ENCODE measurements around the gene SLC45A2. TPM values are rescaled to one million over a fixed set of nuclear protein-coding genes. Genes with fewer than 3 reads are reported as not detected.

The SLC45A2 gene
- total RNA-seq, 1 experiment from 2014 or later, result not detected

DNA sequence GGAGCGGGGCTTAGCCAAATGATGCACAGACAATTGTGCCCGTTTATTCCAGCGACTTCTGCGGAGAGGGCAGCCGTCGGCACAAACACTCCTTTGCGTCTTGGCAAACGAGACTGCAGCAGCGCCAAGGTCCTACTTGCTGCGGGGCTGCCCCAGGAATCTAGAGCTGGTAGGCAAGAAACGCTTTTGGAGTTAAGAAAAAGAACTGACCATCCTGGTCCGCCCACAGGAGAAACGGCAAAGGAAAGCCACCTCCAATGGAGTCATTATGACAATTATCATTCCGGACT, 46.0 kb downstream of the SLC45A2 start:
- H3K79me1 ChIP-seq (ENCODE audit: insufficient read depth, low read depth, low read length, poor library complexity, severe bottlenecking), result no peaks in the 10 kb centered on the region
- no peaks in the 10 kb centered on the region for H3K9me3 Mint-ChIP-seq

More for the DNA sequence above, 46.0 kb downstream of the SLC45A2 start:
- H3K27ac Mint-ChIP-seq, result no peak overlapping the region
- H2BK15ac ChIP-seq (ENCODE audit: low read depth, low read length), result no peak overlapping the region
- peaks cover 10% of the 10 kb centered on the region for H3K23me2 ChIP-seq (ENCODE audit: insufficient read length, low read depth, low read length, poor library complexity, severe bottlenecking)
- H4K8ac ChIP-seq (replicated peaks; ENCODE audit: insufficient read length, low read depth, low read length), result no peak overlapping the region
- no peak overlapping the region for H3T11ph ChIP-seq (ENCODE audit: low read length)
- H4K91ac ChIP-seq (ENCODE audit: insufficient read length, low read depth, low read length), result no peak overlapping the region
- H3K18ac ChIP-seq (ENCODE audit: insufficient read length, low read depth, low read length), result no peak overlapping the region
- WGBS (ENCODE audit: extremely low coverage, insufficient read length, low lambda C conversion rate), result no CpG with 5 or more reads among the region's 14 CpGs
- peak overlapping the region in 1 of 2 experiments; percentile 49; a peak in 1 of 5 replicates for H3K4me3 Mint-ChIP-seq
- no peak overlapping the region for H3K27ac ChIP-seq (ENCODE audit: insufficient read length, low read depth, low read length)
- H3K4ac ChIP-seq (ENCODE audit: low read depth, low read length), result no peak overlapping the region
- DNase-seq, result no peak
- H2BK12ac ChIP-seq (ENCODE audit: insufficient read length, low read depth, low read length), result no peak overlapping the region
- peaks cover 11% of the 10 kb centered on the region; the same call in 1 of the 2 replicates for H3K27me3 ChIP-seq (ENCODE audit: insufficient read depth, low read length)
- no peaks in the 10 kb centered on the region for H3K36me3 Mint-ChIP-seq (ENCODE audit: insufficient read depth in 1 of 3, low read depth in 3 of 3)
- no peak overlapping the region for H4K5ac ChIP-seq (ENCODE audit: insufficient read length, low read depth, low read length)
- H3K27me3 Mint-ChIP-seq (ENCODE audit: low read depth), result peaks cover 38% of the 10 kb centered on the region
- H2BK20ac ChIP-seq (ENCODE audit: low read depth, low read length, poor library complexity, severe bottlenecking), result no peak overlapping the region
- H3K9me3 ChIP-seq (ENCODE audit: control insufficient read depth, low read depth, low read length), result no peaks in the 10 kb centered on the region
- H3K14ac ChIP-seq (ENCODE audit: insufficient read depth, low read length), result no peak overlapping the region; the same call in 1 of the 2 replicates
- no peaks in the 10 kb centered on the region for H4K20me1 ChIP-seq (ENCODE audit: control insufficient read depth, insufficient read depth, insufficient read length)
- H3K23ac ChIP-seq (ENCODE audit: insufficient read length, low read depth, low read length), result no peak overlapping the region
- H2BK120ac ChIP-seq (ENCODE audit: low read depth, low read length, poor library complexity, severe bottlenecking), result no peak overlapping the region
- peaks cover 18 to 25% of the 10 kb centered on the region in 2 experiments for H3K4me1 Mint-ChIP-seq
- no peaks in the 10 kb centered on the region for H3K79me2 ChIP-seq (ENCODE audit: insufficient read depth, low read length)
- no peak overlapping the region for H2AK5ac ChIP-seq (ENCODE audit: insufficient read length, low read length)
- no peak overlapping the region for H2BK5ac ChIP-seq (ENCODE audit: insufficient read length, low read length)
- no peak for TF ChIP-seq CTCF (conservative IDR thresholded peaks at IDR 0.05)
- no peak overlapping the region for H2AFZ ChIP-seq (ENCODE audit: low read length)
- no peaks in the 10 kb centered on the region for H3K4me1 ChIP-seq (ENCODE audit: insufficient read depth, low read length)
- no peak overlapping the region for H3K4me2 ChIP-seq (ENCODE audit: insufficient read depth, insufficient read length, low read length)
- no peak overlapping the region for H3K9ac ChIP-seq (ENCODE audit: extremely low read depth, insufficient read length, low read length)
- H3K56ac ChIP-seq (ENCODE audit: insufficient read length, low read depth, low read length), result no peak overlapping the region
